ENCODE data around the gene MAMDC2.

The MAMDC2 gene

DNA sequence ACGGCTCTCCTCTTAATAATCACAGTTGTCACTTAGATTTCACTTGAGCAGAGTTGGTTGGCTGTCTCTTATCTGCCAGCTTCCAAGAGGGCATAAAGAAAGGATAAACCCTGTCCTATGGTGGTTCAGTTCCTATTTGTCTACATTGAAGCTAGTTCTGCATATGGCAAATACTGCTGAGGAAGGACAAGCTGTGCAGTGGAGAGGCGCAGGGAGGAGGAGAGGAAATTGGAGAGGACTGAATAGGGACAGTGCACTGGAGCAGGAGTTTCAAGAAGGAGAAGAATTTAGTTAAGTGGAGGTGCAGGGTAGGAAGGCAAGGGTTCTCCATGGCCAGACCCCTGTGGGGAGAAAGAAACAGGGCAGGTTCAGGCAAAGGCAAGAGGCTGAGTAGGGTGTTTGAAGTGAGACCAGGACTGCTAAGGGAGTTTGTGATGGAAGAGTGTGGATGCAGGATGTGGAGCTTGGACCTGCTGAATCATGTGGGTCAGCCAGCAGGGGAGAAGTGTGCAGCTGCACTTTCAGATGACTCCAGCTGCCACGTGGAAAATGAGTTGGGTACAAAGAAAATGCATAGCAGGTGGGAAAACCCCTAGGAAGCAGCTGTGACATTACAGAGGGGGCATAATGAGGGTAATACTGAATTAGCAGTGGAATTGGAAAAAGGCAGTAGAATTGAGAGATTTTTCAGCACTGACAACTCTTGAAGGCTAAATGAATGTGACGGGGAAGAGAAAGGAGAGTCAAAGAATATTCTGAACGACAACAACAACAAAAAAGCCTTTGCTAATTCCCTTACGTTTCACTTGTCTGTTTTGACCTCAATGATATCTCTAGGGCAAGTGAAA lies 66.8 kb downstream of the MAMDC2 start:
- peak; percentile 36 for DNase-seq

DNA sequence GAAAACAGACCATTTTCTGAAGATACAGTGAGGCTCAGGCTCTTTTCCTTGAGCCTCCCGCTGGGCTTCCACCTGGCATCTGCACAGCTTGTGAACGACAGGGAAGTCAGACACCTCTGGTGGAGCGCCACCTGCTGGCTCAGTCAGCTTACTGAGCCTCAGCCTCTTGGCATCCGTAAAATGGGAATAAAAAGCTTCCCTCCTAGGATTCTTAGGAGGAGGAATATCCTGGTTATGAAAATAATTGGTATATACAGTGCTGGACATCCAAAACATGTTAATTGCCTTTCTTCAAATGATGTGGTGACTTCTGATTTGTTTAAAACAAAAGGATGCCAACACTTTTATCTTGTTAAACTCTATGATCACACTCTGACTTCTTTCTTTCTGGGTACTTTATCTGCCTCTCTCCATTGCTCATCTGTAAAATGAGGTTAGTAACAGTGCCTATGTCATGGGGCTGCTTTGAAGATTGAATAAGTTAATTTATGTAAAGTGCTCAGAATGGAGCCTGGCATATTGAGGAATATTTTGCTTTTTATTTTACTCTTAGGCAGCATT lies 67.5 kb downstream of the MAMDC2 start:
- peak; percentile 65 for DNase-seq

DNA sequence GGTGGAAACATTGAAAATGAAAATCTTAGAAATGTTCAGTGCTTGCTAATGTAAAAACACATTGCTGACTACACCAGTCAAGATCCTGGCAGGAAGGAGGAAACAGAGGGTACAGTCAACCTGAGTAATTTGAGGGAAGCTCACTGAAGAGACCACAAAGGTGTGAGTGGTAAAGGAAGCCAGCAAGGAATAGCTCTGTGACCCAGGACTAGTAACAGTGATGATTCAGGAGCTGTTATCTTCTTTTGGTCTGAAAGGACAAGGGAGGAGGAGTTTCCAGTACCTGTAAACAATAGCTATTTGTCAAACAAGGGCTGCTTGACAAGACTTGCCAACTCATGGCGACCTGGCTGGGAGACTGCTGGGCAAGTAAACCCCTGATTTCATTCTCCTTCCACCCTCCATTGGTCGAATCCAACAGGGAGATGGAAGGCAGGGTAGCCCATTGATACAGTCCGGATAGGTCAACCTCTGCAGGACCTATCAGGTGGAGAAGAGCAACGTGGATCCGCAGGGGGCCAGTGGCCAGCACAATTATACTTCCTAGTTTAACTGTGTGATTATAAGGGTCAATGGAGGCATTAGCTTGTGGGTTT lies 68.1 kb downstream of the MAMDC2 start:
- DNase-seq: no peak

DNA sequence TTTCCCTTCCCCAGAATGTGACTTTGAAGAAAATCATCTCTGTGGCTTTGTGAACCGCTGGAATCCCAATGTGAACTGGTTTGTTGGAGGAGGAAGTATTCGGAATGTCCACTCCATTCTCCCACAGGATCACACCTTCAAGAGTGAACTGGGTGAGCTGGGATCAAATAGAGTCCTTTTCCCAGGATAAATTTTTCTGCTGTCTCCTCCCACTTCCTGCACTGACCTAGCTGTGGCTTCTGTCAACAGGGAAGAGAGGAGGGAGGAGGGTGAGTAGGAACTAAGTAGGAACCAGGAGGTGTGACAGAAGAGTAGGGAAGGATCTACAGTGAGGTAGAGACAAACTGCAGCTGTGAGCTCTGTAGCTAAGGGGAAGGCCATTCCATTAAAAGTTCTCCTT lies 69.3 kb downstream of the MAMDC2 start:
- DNase-seq: no peak

DNA sequence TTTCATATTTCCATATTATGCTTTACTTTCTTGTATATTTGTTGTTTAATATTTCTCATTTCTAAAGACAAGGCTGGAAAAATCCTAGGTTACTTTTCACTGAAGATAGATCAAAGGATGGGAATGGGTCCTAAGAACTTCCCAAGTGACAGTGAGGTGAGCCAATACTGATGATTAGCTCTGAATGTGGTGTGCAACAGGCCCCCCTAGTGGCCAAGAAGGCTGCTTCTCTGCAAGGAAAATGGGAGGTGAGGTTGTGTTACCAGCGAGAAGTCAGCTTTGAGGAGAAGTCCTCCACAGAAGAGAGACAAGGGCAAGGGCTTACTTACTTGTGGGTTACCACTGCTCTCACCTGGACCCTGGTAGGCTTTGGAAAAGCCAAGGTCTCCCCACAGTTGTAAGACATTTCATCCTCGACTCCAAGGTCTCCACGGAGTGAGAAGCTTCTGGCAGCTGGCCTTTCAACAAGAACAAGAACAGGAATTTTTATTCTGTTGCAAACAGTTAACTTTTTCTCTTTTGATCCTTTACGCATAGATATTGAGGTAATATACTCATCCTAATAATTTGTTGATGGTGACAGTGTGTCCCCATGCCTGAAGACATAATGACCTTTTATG lies 69.9 kb downstream of the MAMDC2 start:
- peak; percentile 62 for DNase-seq

DNA sequence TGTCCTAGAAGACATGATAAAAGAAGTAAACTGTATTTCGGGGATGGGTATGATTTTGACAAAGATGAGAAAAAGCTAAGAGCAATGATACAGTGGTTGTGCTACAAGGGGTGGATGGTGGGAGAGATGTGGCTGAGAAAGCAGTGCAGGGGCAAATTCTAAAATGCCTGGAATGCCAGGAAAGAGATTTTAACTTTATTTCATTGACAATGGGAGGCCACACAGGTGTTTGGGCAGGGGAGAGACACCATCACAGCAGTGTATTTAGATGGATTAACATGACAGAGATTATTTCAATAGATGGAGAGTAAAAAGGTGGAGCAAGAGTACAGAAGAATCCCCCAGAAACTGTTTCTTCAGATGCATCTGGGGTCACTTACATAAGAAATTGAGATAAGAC lies 71.2 kb downstream of the MAMDC2 start:
- no peak for DNase-seq

DNA sequence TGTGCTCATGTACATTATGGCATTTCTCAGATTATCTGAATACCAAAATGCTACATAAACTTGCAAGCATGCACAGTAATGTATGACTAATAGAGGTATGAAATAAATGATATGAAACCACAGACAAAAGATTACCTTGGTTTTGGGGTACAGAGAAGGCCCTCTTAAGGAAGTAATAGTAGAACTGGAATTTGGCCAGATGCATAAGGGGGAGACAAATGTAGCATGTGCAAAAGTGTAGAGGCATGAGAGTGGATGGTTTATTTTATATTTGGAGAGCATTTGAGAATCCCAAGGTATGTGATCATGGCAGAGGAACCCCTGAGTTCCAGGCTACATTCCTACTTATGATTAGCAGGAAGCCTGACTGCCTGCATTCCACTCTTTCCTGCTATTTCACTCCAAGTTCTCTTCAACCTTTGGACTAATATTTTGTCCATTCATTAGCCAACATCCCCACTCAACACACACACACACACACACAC lies 74.2 kb downstream of the MAMDC2 start:
- DNase-seq: peak; percentile 92

DNA sequence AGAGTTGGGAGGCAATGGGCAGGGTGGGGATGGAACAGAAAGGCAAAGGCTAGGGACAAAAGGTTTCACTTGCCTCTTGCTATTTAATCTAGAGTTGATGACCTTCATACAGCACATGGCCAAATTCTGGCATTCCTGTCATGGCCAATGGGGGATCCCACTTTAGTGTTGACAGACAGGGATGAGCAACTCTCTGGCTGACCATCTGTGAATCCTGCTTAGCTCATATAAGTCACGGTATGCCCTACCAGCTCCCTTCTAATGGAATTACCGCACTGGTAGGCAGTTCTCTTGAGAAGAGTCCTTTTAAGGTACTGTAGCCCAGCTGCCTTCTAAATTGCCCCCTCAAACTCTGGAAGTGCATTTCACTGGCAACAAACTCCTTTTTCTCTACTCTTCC lies 76.1 kb downstream of the MAMDC2 start:
- no peak for DNase-seq

DNA sequence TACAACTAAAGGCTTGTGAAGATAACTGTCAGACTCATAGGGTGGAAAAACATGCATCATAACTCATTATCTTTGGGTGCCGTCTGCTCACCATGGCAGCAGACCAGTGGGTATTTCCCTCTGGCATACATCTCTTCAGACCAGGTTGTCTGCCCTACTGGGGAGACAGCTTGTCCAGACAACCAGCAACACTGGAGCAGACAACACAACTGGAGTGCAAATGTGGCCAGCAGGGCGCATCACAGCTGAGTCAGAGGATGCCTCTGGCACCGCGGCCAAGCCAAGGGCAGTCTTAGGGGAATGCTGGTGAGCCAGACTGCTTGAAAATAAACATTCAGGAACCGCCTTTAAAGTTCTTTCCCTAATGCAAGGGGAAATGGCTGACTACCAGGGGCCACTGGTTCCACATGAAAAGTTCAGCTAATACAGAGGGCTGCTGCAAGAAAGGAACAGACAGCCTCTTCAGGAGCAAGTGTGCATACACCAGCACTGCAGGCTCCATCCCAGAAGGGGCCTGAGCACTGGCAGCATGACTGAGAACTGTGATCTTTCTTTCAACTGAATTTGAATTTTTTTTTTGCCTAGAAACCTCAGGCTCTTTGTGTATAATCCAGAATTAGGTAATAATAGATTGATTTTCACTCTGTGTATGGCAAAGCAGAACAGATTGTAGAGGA lies 77.3 kb downstream of the MAMDC2 start:
- peak; percentile 95 for DNase-seq

DNA sequence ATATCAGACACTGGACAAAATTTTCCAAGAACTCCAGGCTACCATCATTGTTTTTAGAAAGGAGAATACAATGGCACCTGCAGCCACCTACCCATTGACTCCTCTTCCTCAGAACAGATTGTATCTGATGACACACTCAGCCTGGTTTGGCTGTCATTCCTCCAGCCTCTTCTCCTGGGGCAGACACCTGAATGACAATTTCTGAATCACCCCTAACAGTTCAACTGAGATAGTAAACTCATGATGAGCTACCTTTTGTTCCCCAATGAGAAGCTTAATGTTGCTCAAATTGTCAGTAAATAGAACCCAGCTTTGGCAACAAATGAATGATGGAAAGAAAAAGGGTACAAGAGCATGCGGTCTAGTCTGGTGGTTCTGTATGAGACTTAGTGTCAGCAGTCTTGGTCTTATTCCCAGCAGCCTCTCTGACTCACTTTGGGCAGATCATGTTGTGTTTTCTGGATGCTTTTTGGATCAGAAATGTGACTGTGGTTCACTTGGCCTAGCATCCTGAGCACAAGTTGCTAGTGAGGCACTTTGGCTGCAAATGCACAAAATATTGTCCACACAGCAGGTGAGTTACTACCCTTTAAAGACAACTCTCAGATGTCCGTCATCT lies 78.3 kb downstream of the MAMDC2 start:
- peak; percentile 48 for DNase-seq

DNA sequence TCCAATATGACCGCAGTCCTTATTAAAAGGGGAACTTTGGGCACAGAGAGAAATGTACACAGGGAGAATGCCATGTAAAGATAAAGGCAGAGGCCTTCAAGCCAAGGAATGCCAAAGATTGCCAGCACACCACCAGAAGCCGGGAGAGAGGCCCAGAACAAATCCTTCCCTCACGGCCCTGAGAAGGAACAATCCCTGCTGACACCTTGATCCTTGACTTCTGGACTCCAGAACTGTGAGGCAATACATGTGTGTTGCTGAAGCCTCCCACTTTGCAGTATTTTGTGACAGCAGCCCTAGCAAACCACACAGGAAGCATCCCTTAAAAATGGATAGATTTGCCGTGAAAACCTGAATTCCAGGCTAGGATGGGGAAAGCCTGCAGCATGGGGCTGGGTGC lies 80.0 kb downstream of the MAMDC2 start:
- DNase-seq: no peak

DNA sequence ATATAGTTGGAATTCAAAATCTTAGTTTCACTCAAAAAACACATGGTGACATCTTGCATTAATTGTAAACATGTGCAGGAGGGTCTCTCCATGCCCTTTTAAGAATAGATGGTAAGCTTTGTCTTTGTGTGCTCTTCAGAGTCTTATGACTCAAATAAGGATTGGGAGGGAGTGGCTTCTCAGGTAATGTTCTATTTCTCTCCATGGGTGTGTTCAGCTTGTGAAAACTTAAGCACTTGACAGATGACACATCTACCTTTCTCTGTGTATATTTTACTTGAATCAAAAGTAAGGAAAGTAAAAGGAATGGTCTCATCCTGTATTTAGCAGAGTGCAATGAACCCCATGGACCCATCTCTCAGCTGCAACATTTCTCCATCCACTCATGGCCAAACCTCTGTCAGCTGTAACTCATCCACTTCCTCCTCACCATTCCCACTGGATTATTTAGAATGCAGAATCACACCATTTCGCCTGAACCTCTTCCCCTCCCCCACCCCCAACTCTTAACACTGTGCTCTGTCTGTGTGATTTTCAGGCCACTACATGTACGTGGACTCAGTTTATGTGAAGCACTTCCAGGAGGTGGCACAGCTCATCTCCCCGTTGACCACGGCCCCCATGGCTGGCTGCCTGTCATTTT lies 82.1 kb downstream of the MAMDC2 start:
- DNase-seq: no peak

DNA sequence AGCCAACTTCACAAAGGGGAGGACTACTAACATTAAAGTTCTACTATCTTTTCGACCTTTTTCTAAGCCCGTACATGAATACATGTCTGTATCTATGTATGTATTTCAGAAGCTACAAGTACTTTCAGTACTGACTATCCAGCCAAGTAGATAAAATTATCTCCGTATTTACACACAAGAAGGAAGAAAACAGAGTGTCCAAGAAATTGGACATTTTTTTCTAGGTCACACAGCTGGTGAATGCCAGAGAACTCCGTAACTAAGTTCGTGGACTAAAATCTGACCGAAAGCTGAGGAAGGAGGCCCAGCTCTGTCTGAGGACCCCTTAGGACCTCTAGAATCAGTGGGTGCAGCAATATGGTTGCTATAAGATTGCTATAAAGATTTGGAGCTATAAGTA lies 83.4 kb downstream of the MAMDC2 start:
- no peak for DNase-seq

DNA sequence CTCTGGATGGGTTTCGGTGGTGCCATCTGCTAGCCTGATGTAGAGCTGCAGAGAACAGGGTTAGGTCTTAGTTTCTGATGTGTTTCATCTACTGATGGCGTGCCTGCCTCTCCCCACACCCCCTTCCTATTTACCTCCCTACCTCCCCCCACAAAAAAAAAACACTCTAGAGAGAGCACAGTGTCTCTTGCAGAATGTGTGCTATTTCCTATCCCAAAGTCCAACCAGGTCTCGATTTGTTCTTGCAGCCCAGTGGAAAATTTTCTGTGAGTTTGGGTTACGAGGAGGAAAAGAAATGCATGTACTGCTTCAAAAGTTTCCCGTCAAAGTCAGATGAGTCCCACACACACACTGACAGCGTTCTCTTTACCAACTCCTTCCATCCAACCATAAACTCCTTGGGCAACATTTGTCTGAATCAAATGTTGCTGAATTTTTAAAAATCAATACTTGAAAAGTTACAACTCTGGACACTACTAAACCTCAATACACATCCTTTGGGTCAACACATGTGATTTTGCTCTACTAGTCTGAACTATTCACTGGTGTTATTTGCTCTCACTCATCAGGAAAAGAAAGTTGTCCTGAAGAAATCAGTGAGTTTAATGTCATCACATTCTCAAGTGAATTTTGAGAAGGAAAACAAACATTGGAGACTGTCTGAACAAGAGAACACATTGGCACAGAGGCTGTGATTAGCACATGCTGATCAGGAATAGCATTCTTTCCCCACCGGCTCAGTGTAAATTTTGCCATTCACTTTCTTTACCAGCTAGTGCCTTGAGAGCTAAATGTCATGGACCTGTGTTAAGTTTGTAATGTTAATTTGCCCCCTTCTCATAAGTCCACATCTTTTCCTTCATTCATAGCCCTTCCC lies 84.1 kb downstream of the MAMDC2 start:
- DNase-seq: no peak

DNA sequence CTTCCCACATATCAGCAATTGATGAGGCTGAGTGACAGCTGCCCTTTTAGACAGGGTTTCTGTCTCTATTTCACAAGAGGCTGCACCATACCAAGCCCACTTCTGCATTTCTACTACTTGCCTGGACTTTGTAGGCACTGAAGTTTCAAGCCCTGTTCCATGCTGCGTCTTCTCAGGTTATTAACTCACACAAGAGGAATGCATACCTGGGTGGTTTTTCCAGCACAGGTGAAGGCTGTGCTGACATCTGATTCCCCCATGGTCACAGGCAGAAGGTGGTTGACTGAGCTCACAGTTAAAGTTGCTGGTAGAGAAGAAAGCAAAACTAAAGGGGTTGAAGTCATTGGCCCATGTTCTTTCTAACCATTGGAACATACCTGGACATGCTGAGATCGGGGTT lies 86.6 kb downstream of the MAMDC2 start:
- no peak for DNase-seq

DNA sequence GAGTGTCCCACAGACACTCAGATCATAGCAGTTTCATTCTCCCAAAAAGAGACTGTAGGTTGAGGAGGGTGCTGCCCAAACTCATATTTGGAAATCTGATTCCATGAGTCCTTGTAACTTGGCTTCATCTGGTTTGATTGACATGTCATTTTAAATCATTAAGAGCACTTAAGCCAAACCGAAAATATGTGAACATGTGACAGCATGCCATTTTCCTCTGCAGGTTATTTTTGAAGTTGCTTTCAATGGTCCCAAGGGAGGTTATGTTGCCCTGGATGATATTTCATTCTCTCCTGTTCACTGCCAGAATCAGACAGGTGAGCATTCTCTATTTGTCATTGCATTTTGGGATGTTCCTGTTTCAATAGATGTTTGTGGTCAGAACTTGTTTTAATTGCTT lies 87.6 kb downstream of the MAMDC2 start:
- DNase-seq: no peak

DNA sequence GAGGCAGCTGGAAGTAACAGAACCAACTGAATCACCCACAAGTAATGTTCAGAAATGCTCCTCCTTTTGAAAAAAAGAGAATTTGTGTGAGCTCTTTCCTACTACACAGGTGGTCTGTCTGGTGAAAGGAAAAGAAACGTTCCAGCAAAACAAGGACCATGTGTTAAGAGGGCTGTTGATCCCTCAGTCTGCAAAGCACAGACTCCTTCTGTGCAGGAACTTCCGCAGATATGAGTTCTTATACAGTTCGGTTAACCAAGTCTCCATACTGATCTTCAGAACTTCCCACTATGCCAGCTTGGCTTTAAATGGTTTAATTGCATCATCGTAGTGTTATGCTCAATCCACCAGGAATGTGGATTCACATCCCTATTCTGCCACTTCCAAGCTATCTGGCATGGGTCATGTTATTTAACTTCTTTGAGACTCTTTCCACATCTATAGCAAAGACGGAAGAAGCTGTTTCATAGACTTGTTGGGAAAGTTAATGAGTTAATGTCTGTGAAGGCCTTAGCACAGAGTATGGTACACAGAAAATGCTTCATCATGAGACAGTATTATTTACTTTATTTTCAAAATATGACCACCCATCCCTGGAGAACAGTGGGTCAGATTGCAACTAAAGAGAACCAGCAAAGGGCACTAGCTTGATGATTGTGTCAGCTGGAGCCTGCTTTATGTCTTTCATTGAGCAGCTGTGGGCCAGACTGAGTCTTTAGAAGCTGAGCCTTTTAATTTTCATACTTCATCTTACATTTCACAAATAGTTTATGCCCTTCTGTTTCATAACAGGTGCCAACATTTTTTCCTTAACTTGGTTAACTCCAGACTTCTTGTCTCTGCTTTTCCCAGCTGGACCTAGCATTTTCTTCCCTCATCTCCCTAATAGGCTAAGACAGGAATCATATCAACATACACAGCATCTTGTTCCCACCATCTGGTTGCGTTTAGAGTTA lies 89.9 kb downstream of the MAMDC2 start:
- DNase-seq: no peak

DNA sequence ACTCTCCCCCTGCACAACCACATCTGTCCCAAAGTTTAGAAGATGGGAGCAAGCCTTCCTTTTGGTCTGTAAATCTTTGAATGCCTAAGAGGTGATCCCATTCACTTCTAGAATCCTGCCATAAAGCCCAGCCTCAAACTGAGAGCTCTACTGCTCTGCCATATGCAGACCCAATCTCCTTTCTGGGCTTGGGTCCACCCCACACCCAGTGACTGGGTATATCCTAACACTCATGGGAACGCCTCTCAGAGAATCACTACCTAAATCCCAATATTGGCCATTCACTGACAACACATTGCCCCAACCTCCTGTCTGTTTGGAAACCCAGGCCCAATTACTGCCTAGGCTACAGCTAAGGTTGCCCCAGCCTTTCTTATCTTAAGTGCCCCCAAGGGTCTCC lies 90.7 kb downstream of the MAMDC2 start:
- DNase-seq: no peak

DNA sequence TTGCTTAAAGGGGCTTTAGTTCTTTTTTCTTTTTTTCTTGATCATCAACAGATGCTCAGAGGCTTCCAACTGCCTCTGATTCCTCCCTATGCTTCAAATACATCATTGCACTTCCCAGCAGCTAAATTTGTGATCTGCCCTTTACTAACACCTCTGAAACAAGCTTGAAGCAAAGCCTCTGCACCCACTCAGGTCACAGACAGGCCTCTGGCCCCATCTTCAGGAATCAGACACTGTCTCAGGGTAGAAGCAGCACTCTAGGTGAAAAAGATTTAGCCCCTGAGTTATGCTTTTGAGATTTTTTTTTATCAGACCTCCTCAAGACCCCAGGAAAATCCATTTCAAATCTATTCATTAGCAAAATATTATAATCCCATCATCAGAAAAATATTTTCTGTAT lies 91.5 kb downstream of the MAMDC2 start:
- peak; percentile 31 for DNase-seq

DNA sequence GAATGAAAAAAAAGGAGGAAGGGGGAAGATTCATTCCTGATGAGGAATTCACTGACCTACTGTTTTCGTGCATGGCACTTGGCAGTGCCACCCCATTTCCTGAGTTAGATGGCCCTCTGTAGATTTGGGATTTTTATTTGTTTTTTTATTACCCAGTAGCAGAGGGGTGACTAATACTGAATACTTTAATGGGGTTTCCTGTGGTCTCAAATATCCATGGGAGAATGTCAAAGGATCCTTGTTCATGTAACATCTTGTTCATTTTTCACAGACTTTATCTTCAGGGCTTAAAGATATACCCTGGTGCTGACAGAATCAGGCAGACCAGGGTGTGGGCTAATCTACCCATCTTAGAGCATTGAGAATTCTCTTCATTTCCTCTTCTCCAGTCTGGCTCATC lies 93.0 kb downstream of the MAMDC2 start:
- DNase-seq: peak; percentile 57
